ENCODE measurements around the gene CRYBG1.

GRCh38 chr6:106448000-106448426 is 87.5 kb downstream of the CRYBG1 start:
- no peak for TF ChIP-seq CTCF (IDR thresholded peaks at IDR 0.05)
- no peak for TF ChIP-seq POLR2A (IDR thresholded peaks at IDR 0.05)

Data from lower leg skin (tissue), 3 donors.